Activated naive CD8-positive, alpha-beta T cell treated with anti-CD3 and anti-CD28 coated beads, Interleukin-2, amount 50 U/mL, for 16 hours (primary cell): ENCODE data around the gene KDELR3.

ENCODE experiments used
- DNase-seq: peaks from one replicate; pipeline ENCODE4 v3.0.0-alpha.2; 2020; ENCODE audit warnings: low read depth, low spot score

Gene KDELR3

DNA sequence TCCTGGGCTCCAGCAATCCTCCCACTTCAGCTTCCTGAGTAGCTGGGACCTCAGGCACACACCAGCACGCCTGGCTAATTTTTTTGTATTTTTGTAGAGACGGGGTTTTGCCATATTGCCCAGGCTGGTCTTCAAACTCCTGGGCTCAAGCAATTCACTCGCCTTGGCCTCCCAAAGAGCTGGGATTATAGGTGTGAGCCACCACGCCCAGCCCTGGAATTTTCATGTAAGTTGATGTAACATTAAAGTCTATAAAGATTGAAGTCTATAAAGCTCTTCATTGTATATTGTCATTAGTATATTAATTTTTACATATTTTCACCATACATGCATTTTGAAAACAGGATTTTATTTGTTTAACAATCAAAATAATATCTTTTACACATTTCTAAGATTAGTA lies 50.7 kb downstream of the KDELR3 start:
- DNase-seq, result no peak

DNA sequence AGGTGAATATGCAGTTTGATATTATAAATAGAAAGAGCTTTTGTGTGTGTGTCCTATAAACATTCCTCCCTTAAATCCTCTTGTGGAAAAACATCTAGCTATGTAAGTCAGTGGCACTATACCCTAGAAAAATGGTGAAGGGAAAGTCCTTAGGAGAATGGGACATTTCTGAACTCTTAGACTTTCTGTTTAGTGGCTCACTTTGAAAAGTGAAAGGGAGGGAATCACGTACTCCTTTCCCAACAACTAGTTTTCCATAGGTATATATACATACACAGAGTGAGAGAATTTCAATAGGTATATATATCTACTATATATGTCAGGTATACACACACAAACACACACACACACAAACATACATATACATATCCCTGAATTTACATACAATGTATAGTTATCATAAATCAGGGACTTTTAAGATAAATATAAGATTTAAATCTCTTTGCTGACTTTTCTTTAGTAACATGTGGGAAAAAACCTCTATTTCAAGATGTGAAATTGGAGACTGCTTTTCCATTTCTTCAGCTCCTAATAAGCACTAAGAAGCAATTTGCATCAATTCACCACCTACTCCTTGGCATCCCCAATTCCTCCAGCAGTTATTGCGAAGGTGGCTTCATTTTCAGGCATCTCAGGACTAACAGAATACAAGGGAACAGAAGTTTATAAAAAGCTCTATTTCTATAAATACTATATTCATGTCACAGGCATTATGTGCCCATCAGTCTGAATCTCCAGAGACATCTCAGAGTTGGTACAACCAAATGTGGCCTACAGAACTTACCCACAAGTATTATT lies 51.8 kb downstream of the KDELR3 start:
- DNase-seq, result no peak

DNA sequence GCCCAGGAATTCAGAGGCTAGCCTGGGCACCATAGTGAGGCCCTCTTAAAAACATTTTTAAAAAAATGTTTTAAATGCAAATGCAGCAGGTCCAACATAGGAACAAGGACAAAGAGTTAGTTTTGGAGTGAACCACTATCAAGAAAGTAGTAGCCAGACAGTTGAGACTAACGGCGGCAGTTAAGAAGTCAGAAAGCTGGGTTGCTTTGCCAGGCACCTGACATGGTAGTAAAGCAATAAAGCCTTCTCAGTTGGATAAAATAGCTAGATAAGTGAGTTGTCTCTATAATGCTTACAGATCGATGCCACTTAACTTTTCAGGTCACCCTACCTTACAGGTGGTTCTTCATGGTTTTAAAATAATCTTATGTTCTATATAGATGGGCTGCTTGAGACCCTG lies 55.1 kb downstream of the KDELR3 start:
- DNase-seq, result no peak

DNA sequence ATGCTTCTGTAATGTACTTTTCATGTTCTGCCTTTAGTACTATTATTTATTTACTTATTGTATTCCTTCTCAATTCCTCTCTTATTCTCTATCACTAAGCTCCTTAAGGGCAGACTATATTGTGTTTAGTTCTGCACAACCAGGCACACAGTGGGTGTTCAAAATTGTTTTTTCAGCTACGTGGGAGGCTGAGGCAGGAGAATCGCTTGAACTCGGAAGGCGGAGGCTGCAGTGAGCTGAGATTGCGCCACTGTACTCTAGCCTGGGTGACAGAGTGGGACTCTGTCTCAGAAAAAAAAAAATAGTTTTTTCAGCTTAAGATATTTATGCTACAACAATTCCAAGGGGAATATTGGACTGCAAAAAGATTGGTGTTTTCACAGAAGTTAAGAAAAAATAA lies 55.6 kb downstream of the KDELR3 start:
- DNase-seq, result no peak

DNA sequence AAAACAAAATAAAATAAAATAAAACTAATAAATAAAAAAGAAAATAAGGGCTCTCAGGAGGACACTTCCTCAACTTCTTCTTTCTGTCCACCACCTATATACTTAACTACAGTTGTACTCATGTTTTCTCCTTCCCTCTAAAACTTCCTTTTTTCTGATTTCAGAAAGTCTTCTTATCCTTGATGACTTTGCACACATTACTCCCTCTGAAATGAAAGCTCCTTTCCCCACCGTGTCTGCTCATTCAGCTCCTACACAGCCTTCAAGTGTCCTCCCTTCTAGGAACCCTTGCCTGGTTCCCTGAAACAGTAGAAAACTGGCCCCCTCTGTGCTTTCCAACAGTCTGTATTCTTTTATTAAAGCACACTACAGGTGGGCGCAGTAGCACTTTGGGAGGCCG lies 56.5 kb downstream of the KDELR3 start:
- no peak for DNase-seq

DNA sequence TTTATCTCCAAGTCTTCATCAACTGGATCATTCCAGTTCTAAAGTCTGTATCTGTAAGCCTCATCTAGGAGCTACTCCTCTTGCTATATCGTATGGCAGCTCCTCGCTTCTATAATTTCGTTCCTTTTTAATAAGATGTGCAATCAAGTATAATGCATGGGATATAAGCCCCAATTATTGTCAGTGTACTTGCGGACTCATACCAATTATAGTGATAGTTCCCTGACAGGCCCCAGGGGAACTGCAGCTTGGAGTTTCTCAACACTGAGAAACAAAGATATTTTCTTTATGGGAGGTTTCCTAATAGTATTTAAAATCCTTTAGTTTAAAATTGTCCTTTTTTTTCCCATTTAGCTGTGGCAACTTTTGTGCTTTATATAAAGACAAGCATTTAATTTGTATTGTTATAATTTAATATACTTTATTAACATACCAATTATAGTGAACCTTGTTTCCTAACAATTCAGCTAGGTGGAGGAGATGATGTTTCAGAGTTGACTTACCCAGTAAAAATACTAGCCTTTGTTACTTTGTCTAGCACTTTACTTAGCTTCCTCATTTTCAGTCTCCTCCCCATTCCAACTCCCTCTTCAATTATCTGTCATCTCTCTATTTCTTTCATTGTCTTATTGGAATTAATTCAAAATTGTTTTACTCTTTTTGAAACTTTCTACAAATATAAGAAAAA lies 63.5 kb downstream of the KDELR3 start:
- no peak for DNase-seq
